OCI-LY1 (cell line): ENCODE measurements around the gene BTBD2.

Experiments
- H2AFZ ChIP-seq: fragments of 200-600 bp; sonication (generic), shearing (Covaris generic); 2 replicates; pipeline ENCODE4 v1.6.0; 2014; ENCODE audit warnings: antibody characterized with exemption, mild to moderate bottlenecking, low read length
- H3F3A ChIP-seq: fragments of 200-600 bp; sonication (generic), shearing (Covaris generic); 2 replicates; pipeline ENCODE4 v1.6.0; 2014; ENCODE audit warnings: mild to moderate bottlenecking, antibody characterized with exemption, low read length, moderate library complexity; ENCODE audit not compliant: insufficient read depth
- H3K27ac ChIP-seq: fragments of 200-600 bp; sonication (generic); 2 replicates; pipeline ENCODE4 v1.5.1; 2014; ENCODE audit warnings: low read length, mixed run types, mild to moderate bottlenecking, low read depth; ENCODE audit not compliant: poor library complexity, severe bottlenecking
- H3K27me3 ChIP-seq: fragments of 200-600 bp; sonication (generic); 2 replicates; pipeline ENCODE4 v1.6.0; 2014; ENCODE audit warnings: antibody characterized with exemption, mild to moderate bottlenecking, low read length, moderate library complexity; ENCODE audit not compliant: insufficient read depth
- H3K36me3 ChIP-seq: fragments of 200-600 bp; sonication (generic); 2 replicates; pipeline ENCODE4 v1.6.1; 2014; ENCODE audit warnings: mild to moderate bottlenecking, antibody characterized with exemption, low read length, moderate library complexity, mixed read lengths; ENCODE audit not compliant: insufficient read depth
- H3K4me1 ChIP-seq: fragments of 200-600 bp; sonication (generic); 2 replicates; pipeline ENCODE4 v1.5.1; 2014; ENCODE audit warnings: mild to moderate bottlenecking, low read length, moderate library complexity; ENCODE audit not compliant: insufficient read depth, severe bottlenecking
- H3K4me2 ChIP-seq: fragments of 200-600 bp; sonication (generic), shearing (Covaris generic); 2 replicates; pipeline ENCODE4 v1.6.1; 2014; ENCODE audit warnings: low read length
- H3K4me3 ChIP-seq: fragments of 200-600 bp; sonication (generic); 2 replicates; pipeline ENCODE4 v1.5.1; 2014; ENCODE audit warnings: low read length, low read depth, mild to moderate bottlenecking, mixed read lengths; ENCODE audit not compliant: poor library complexity, severe bottlenecking
- H3K79me2 ChIP-seq: fragments of 200-600 bp; shearing (Covaris generic); 2 replicates; pipeline ENCODE4 v1.6.1; 2016; ENCODE audit warnings: mixed run types, low read length, mixed read lengths; ENCODE audit not compliant: insufficient read depth
- H3K9ac ChIP-seq: fragments of 200-600 bp; sonication (generic), shearing (Covaris generic); 2 replicates; pipeline ENCODE4 v1.6.1; 2014; ENCODE audit warnings: mild to moderate bottlenecking, low read length, mixed read lengths
- H3K9me2 ChIP-seq: fragments of 200-600 bp; sonication (generic), shearing (Covaris generic); 2 replicates; pipeline ENCODE4 v1.6.1; 2014; ENCODE audit warnings: low read depth, mild to moderate bottlenecking, low read length, mixed read lengths
- H3K9me3 ChIP-seq: fragments of 200-600 bp; shearing (Covaris generic); 2 replicates; pipeline ENCODE4 v1.6.1; 2014; ENCODE audit warnings: low read length, mixed read lengths
- H4K20me1 ChIP-seq: fragments of 200-600 bp; sonication (generic), shearing (Covaris generic); 2 replicates; pipeline ENCODE4 v1.6.0; 2016; ENCODE audit warnings: mild to moderate bottlenecking, low read length; ENCODE audit not compliant: insufficient read depth
- EZH2 ChIP-seq: fragments of 200-600 bp; sonication (generic), shearing (Covaris generic); IDR thresholded peaks from 2 replicates; pipeline ENCODE4 v1.8.0; 2017; ENCODE audit warnings: borderline replicate concordance, mixed run types, mild to moderate bottlenecking, antibody characterized with exemption, low read length, moderate library complexity, mixed read lengths
- TF ChIP-seq, protein P1 (sequence below): fragments of 200-600 bp; sonication (generic), shearing (Covaris generic); IDR thresholded peaks from 2 replicates; pipeline ENCODE4 v1.5.1; 2017; ENCODE audit warnings: mild to moderate bottlenecking, antibody characterized with exemption, low read length, moderate library complexity, mixed read lengths

BTBD2 gene

DNA sequence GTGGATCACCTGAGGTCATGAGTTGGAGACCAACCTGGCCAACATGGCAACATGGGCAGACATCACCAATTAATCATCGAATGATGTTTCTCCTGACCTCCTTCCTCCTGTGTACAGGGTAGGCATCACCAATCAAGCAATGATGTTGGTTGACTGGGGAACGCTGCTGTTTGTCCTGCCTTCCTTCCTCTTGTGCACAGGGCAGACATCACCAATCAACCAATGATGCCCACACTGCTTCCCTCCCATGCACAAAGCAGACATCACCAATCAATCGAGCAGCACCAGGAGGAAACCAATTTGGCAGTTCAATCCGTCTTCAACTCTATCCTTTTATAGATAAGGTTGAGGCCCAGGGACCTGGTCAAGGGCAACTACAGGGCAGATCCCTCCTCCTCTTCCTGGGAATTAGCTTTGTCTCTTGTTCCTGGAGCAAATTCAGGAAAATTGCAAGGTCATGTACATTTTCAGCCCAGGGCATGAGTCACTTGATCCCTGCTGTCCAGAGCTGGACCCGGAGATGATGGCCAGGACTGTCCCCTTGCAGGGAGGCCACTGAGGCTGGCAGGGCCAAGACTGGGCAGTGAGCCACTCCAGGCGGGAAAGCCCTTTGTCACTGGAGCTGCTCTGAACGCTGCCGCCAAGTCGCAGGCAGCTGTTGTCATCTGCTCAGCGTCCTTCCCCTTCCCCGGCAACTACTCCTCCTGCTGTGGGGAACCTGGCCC lies 79.9 kb downstream of the BTBD2 start:
- Histone ChIP-seq H2AFZ (no peak overlapping the region), H3K79me2 (no peaks in the 10 kb centered on the region), H3K27me3 (no peaks in the 10 kb centered on the region; the same call in 1 of the 2 replicates), H3K27ac (no peak overlapping the region), H3K9me2 (no peaks in the 10 kb centered on the region), H3K4me3 (no peak overlapping the region), H3K36me3 (peaks cover 4% of the 10 kb centered on the region; the same call in 1 of the 2 replicates), H3F3A (no peaks in the 10 kb centered on the region), H4K20me1 (no peaks in the 10 kb centered on the region), H3K4me2 (no peak overlapping the region), H3K9me3 (peaks cover 10% of the 10 kb centered on the region; the same call in 1 of the 2 replicates), H3K4me1 (peaks cover 14% of the 10 kb centered on the region), H3K9ac (no peak overlapping the region)
- no peak for TF ChIP-seq EZH2
- TF ChIP-seq, protein P1, sequence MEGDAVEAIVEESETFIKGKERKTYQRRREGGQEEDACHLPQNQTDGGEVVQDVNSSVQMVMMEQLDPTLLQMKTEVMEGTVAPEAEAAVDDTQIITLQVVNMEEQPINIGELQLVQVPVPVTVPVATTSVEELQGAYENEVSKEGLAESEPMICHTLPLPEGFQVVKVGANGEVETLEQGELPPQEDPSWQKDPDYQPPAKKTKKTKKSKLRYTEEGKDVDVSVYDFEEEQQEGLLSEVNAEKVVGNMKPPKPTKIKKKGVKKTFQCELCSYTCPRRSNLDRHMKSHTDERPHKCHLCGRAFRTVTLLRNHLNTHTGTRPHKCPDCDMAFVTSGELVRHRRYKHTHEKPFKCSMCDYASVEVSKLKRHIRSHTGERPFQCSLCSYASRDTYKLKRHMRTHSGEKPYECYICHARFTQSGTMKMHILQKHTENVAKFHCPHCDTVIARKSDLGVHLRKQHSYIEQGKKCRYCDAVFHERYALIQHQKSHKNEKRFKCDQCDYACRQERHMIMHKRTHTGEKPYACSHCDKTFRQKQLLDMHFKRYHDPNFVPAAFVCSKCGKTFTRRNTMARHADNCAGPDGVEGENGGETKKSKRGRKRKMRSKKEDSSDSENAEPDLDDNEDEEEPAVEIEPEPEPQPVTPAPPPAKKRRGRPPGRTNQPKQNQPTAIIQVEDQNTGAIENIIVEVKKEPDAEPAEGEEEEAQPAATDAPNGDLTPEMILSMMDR, result no peak
